GM21737 (cell line): Measurements from ENCODE around the gene CFLAR.

Experiments used
- ATAC-seq: cut with Tn5 transposase; IDR thresholded peaks from one replicate; pipeline ENCODE4 v1.9.1; 2021; ENCODE audit warnings: mild to moderate bottlenecking, moderate library complexity; ENCODE audit not compliant: unreplicated experiment

Gene CFLAR

GRCh38 chr2:201205515-201205849 lies 89.5 kb downstream of the CFLAR start:
- no peak for ATAC-seq

DNA sequence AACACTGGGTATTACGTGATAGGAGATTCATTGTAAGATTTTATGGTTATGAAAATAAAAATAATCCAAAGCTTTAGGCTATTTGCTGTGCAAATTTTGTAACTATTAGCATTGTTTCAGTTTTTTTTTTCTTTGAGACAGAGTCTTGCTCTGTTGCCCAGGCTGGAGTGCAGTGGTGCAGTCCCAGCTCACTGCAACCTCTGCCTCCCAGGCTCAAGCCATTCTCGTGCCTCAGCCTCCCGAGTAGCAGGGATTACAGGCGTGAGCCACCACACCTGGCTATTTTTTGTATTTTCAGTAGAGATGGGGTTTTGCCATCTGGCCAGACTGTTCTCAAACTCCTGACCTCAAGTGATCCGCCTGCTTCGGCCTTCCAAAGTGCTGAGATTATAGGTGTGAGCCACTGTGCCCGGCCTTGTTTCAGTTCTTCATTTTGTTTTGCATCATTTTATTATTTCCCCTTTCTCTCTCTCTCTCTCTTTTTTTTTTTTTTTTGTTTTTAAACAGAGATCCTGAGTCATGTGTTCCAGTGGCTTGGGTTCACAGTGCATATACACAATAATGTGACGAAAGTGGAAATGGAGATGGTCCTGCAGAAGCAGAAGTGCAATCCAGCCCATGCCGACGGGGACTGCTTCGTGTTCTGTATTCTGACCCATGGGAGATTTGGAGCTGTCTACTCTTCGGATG lies 92.7 kb downstream of the CFLAR start:
- ATAC-seq = peak; percentile 75

- no peak for ATAC-seq
Measured at GRCh38 chr2:201215963-201216362, 100.0 kb downstream of the CFLAR start.

DNA sequence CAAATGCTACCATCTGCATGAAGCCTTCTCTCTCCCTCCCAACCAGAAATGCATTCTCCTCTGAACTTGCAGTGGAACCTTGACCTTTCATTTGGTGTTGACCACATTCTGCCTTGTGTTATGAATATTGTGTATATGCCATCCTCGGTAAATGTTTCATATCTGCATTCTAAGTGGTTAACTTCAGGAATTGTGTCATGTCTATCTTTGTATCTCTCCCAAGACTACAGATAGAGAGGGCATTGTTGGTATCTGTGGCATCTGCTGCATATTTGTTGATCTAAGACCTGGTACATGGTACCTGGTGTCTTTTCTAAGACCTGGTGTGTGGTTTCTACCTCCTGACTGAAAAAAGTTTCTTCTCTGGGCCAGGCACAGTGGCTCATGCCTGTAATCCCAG lies 101.0 kb downstream of the CFLAR start:
- ATAC-seq = no peak

DNA sequence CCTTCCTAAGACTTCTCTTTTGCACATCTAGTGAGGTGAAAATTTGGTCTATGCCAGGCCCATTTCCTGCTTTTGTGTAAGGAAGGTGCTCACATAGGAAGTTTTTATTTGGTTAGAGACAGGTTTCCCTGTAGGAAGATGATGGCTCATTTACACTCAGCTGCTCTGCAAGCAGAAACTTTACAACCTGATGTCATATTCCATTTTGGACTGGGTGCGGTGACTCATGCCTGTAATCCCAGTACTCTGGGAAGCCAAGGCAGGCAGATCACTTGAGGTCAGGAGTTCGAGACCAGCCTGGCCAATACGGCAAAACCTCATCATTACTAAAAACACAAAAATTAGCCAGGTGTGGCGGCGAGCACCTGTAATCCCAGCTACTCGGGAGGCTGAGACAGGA lies 102.8 kb downstream of the CFLAR start:
- ATAC-seq = no peak

DNA sequence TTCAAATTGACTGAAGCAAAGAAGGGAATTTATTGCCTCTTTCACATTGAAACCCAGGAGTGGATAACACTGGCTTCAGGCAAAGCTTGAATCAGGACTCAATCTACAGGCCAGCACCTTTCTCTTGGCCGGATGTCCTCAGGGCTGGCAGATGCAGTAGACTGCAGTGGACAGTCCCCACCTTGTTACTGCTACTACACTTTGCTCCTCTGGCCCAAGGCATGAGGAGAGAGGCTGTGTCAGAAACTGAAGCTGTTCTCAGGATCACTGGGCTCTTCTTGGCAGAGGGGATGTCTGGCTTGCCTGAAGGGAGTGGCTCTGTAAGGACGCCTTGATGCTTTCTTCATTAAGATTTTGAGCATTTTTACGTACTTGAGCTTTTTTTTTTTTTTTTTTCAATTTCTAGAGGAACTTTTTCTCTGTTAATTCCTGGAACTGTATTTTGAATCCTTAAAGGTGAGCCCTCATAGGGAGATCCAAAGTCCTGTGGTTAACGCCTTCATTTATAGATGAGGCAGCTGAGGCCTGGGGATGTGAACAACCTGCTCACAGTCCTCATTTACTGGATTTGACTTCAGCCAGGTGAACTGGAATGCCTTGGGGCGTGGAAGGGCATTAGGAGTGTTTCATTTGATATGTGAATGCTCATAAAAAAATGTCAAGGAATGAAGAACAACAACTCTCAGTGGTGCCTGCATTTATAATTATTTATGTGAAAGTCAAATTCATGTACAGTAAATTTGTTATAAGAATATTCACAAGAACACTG lies 103.5 kb downstream of the CFLAR start:
- ATAC-seq = no peak

GRCh38 chr2:201220102-201220570 lies 104.2 kb downstream of the CFLAR start:
- no peak for ATAC-seq

- ATAC-seq = peak; percentile 86
Measured at GRCh38 chr2:201223089-201224073, 107.4 kb downstream of the CFLAR start.
